Ectodermal cell (in vitro differentiated cells): Measurements from ENCODE around the gene BGLAP.
"Not testable (repeated sequence)": the region's sequence is repeated elsewhere in the genome, so short reads cannot be mapped to it uniquely, and the experiment has no call there.

ENCODE experiments used
- H3K27ac ChIP-seq: 2 replicates; pipeline ENCODE4 v1.7.0; 2013; ENCODE audit warnings: mild to moderate bottlenecking, low read depth, low read length; ENCODE audit not compliant: insufficient read depth, poor library complexity, severe bottlenecking
- H3K27me3 ChIP-seq: 2 replicates; pipeline ENCODE4 v1.7.0; 2013; ENCODE audit warnings: mild to moderate bottlenecking, low read length; ENCODE audit not compliant: insufficient read depth, control insufficient read depth, poor library complexity, severe bottlenecking
- H3K36me3 ChIP-seq: one replicate; pipeline ENCODE4 v1.7.0; 2013; ENCODE audit warnings: low read length; ENCODE audit not compliant: control insufficient read depth, insufficient read depth
- H3K4me1 ChIP-seq: one replicate; pipeline ENCODE4 v1.7.0; 2013; ENCODE audit warnings: low read length; ENCODE audit not compliant: control insufficient read depth, insufficient read depth
- H3K4me3 ChIP-seq: 2 replicates; pipeline ENCODE4 v1.7.0; 2013; ENCODE audit warnings: low read depth, low read length, control low read depth; ENCODE audit not compliant: insufficient read depth
- H3K9me3 ChIP-seq: 2 replicates; pipeline ENCODE4 v1.7.0; 2013; ENCODE audit warnings: mild to moderate bottlenecking, low read length, moderate library complexity; ENCODE audit not compliant: control insufficient read depth
- WGBS, 2 experiments: methylation state at CpG; one replicate each; pipeline ENCODE4 v1.1.7; 2013; ENCODE audit warnings: missing lambda C conversion rate in 2 of 2; 5-methylcytosine and 5-hydroxymethylcytosine counted together

Gene BGLAP

DNA sequence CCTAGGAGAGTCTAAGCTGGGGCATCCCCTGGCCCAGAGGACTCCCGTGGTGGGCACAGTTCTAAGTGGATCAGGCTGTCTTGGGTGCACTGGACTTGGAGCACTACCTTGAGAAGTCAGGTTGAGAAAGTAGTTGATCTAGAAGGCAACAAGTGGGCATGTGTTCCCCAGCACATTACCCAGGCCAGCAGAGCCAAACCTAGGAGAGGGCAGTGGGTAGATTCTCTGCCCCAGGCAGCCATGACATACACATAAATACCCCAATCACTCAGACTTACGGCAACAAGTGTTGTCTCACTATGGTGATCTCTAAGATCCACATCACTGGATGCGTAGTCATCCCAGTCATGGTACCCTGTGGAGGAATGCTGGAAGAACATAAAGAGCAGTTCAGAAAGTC, 30.7 kb upstream of the BGLAP start:
- no peaks in the 10 kb centered on the region for H3K9me3 ChIP-seq
- H3K4me3 ChIP-seq, result no peak overlapping the region
- peaks cover 6% of the 10 kb centered on the region for H3K4me1 ChIP-seq
- 97 to 98% methylated on average over 3 of the region's 3 CpGs for WGBS, 2 experiments
- H3K27me3 ChIP-seq, result no peaks in the 10 kb centered on the region
- H3K36me3 ChIP-seq, result peaks cover 10% of the 10 kb centered on the region
- no peak overlapping the region for H3K27ac ChIP-seq

DNA sequence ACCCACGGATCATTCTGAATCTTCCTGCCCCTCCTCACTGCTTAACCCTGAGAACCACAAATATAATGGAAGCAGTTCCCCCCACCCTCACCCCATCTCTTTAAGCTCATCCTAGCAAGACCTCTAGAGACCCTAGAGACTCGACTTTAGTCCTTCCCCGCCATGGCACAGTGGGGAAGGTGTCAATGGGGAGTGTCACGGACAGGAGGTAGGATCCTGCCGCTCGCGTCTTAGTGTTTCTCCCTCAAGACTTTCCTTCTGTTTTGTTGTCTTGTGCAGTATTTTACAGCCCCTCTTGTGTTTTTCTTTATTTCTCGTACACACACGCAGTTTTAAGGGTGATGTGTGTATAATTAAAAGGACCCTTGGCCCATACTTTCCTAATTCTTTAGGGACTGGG, 29.9 kb upstream of the BGLAP start:
- no peak overlapping the region for H3K27ac ChIP-seq
- H3K4me1 ChIP-seq, result peaks cover 6% of the 10 kb centered on the region
- 90 to 97% methylated on average over 8 to 9 of the region's 9 CpGs for WGBS, 2 experiments
- H3K9me3 ChIP-seq, result no peaks in the 10 kb centered on the region
- no peaks in the 10 kb centered on the region for H3K27me3 ChIP-seq
- H3K36me3 ChIP-seq, result peaks cover 10% of the 10 kb centered on the region
- peak overlapping the region; percentile 84 for H3K4me3 ChIP-seq

DNA sequence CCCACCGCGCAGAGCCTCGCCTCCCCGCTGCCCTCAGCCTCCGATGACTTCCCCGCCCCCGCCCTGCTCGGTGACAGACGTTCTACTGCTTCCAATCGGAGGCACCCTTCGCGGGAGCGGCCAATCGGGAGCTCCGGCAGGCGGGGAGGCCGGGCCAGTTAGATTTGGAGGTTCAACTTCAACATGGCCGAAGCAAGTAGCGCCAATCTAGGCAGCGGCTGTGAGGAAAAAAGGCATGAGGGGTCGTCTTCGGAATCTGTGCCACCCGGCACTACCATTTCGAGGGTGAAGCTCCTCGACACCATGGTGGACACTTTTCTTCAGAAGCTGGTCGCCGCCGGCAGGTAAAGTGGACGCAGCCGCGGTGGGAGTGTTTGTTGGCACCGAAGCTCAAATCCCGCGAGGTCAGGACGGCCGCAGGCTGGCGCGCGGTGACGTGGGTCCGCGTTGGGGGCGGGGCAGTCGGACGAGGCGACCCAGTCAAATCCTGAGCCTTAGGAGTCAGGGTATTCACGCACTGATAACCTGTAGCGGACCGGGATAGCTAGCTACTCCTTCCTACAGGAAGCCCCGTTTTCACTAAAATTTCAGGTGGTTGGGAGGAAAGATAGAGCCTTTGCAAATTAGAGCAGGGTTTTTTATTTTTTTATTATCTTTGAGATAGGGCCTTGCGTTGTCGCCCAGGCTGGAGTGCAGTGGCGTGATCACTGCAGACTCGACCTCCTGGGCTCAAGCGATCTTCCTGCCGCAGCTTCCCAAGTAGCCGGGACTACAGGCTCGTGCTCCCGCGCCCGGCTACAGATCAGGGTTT, 28.9 kb upstream of the BGLAP start, which contains the start of gene PMF1:
Gene PMF1, plus strand, starts transcription at position 175 of the 811 bp plus-strand sequence. Its CDS starts 9 bp downstream, at position 184.
- Histone ChIP-seq H3K27ac (peak within 1 kb of the TSS; percentile 95), H3K9me3 (no peaks in the 10 kb centered on the region), H3K4me3 (peak within 1 kb of the TSS; percentile 84), H3K4me1 (peaks cover 6% of the 10 kb centered on the region), H3K36me3 (peaks cover 6% of the 10 kb centered on the region), H3K27me3 (no peaks in the 10 kb centered on the region)
- WGBS, 2 experiments, result 0% methylated on average over 61 of the region's 61 CpGs

DNA sequence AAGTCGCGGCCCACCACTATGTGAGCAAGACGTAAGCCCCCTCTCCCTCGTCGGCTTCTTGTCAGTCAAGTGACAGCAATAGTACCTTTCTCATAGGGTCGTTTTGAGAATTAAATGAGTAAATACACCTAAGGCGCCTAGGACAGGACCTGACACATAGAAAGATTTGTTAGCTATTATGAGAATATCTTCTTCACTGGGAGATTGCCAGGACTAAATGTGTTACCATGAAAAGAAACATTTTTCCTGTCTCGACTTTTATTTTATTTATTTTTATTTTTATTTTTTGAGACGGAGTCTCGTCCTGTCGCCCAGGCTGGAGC, 28.4 kb upstream of the BGLAP start:
- H3K9me3 ChIP-seq, result no peaks in the 10 kb centered on the region
- no peaks in the 10 kb centered on the region for H3K27me3 ChIP-seq
- peaks cover 6% of the 10 kb centered on the region for H3K4me1 ChIP-seq
- peak overlapping the region; percentile 84 for H3K4me3 ChIP-seq
- H3K27ac ChIP-seq, result peak overlapping the region; percentile 95
- WGBS, 2 experiments, result 41% methylated on average over 11 of the region's 11 CpGs
- H3K36me3 ChIP-seq, result no peaks in the 10 kb centered on the region

GRCh38 chr1:156214024-156214748, 27.8 kb upstream of the BGLAP start:
- peaks cover 6% of the 10 kb centered on the region for H3K4me1 ChIP-seq
- no peaks in the 10 kb centered on the region for H3K9me3 ChIP-seq
- peak overlapping the region; percentile 84 for H3K4me3 ChIP-seq
- H3K27me3 ChIP-seq, result no peaks in the 10 kb centered on the region
- no peak overlapping the region for H3K27ac ChIP-seq
- H3K36me3 ChIP-seq, result no peaks in the 10 kb centered on the region
- WGBS, 2 experiments, result 93 to 94% methylated on average over 16 of the region's 16 CpGs

DNA sequence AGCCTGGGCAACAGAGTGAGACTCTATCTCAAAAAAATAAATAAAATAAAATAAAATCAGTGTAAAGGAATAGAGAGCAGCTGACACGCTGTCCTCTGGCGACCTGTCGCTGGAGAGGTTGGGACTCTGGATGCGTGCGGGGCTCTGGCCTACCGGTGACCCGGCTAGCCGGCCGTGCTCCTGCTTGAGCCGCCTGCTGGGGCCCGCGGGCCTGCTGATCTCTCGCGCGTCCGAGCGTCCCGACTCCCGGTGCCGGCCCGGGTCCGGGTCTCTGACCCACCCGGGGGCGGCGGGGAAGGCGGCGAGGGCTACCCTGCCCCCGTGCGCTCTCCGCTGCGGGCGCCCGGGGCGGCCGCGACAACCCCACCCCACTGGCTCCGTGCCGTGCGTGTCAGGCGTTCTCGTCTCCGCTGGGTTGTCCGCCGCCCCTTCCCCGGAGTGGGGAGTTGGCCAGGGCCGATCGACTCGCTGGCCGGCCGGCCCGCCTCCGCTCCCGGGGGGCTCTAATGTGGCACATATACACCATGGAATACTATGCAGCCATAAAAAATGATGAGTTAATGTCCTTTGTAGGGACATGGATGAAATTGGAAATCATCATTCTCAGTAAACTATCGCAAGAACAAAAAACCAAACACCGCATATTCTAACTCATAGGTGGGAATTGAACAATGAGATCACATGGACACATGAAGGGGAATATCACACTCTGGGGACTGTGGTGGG, 25.5 kb upstream of the BGLAP start:
- 96 to 98% methylated on average over 47 to 49 of the region's 55 CpGs for WGBS, 2 experiments
- H3K27ac ChIP-seq, H3K4me1 ChIP-seq, H3K36me3 ChIP-seq, H3K4me3 ChIP-seq, H3K27me3 ChIP-seq, H3K9me3 ChIP-seq: not testable (repeated sequence)

DNA sequence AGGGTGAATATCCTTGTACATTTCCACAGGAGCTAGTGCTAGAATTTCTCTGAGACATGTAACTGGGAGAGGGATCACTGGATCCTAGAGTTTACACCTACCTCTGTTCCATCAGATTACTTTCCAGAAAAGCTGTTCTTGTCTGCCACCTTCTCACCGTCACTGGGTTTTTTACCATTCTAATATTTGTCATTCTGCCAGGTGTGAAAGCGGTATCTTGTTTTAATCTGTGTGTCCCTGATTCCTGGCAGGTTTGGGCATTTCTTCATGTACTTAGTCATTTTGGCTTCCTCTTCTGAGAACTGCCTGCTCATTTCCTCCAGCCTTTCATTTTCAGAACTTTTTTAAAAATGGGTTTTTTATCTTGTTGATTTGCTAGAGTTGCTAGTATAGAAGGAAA, 24.1 kb upstream of the BGLAP start:
- Histone ChIP-seq H3K9me3 (no peaks in the 10 kb centered on the region), H3K36me3 (peaks cover 7% of the 10 kb centered on the region)
- WGBS, 2 experiments, result 97 to 98% methylated on average over 2 of the region's 2 CpGs

GRCh38 chr1:156220226-156220625, 21.8 kb upstream of the BGLAP start:
- no peaks in the 10 kb centered on the region for H3K4me1 ChIP-seq
- peaks cover 15% of the 10 kb centered on the region for H3K36me3 ChIP-seq
- H3K4me3 ChIP-seq, result no peak overlapping the region
- H3K27ac ChIP-seq, result no peak overlapping the region
- no peaks in the 10 kb centered on the region for H3K9me3 ChIP-seq
- 94 to 97% methylated on average over 8 to 9 of the region's 9 CpGs for WGBS, 2 experiments
- no peaks in the 10 kb centered on the region for H3K27me3 ChIP-seq

More for the DNA sequence above, 24.1 kb upstream of the BGLAP start:
- Histone ChIP-seq H3K4me1 (no peaks in the 10 kb centered on the region), H3K27me3 (no peaks in the 10 kb centered on the region), H3K27ac (no peak overlapping the region), H3K4me3 (no peak overlapping the region)

DNA sequence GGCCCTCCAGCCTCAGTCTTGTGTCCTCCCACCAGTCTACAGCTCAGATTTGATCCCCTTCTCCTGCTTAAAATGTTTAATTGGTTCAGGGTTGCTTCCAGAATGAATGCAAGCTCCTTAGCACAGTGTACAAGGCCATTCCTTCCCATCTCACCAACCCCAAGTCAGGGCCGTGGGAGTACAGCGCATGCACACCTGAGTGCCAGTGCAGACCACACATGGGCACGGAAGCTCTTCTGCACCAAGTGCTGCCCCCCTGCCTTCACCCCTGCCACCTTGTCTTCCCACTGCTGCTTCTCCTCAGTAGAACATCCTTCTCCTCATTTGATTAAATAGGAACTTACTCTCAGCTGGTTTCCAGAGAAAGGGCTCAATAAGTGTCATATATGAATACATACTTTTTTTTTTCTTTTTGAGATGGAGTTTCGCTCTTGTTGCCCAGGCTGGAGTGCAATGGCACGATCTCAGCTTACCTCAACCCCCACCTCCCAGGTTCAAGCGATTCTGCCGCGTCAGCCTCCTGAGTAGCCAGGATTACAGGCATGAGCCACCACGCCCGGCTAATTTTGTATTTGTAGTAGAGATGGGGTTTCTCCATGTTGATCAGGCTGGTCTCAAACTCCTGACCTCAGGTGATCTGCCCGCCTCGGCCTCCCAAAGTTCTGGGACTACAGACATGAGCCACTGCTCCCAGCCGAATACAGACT, 19.8 kb upstream of the BGLAP start:
- 91 to 92% methylated on average over 13 of the region's 13 CpGs for WGBS, 2 experiments
- no peaks in the 10 kb centered on the region for H3K27me3 ChIP-seq
- no peaks in the 10 kb centered on the region for H3K4me1 ChIP-seq
- no peak overlapping the region for H3K4me3 ChIP-seq
- no peak overlapping the region for H3K27ac ChIP-seq
- H3K36me3 ChIP-seq, result peaks cover 23% of the 10 kb centered on the region
- H3K9me3 ChIP-seq, result no peaks in the 10 kb centered on the region
